GM19467 (cell line): ENCODE results near the gene KIRREL1.
A peak's percentile ranks its signal among the peaks of the same experiment; 100 is the strongest.
"Not testable (repeated sequence)": the region's sequence is repeated elsewhere in the genome, so short reads cannot be mapped to it uniquely, and the experiment has no call there.

ENCODE experiments used
- ATAC-seq: cut with Tn5 transposase; IDR thresholded peaks from one replicate; pipeline ENCODE4 v1.9.1; 2021; ENCODE audit warnings: mild to moderate bottlenecking, moderate library complexity; ENCODE audit not compliant: unreplicated experiment

The KIRREL1 gene

DNA sequence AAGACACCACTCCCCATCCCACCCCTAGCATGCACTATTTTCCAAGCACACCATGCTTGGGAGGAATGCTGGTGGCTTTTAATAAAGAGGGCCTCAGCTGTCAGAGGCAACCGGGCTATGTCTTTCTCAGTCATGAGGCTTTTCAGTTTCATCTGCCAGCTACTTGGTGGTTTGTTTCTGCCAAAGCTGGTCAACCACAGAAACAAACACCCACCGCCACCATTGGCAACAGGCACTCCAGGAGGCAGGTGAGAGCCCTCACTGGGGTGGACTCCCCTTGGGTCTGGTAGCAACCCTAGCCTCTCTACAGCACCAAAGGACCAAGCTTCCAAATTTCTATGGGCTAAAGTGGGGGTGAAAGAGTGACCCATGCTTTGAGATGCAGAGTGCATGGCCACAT, 133.0 kb downstream of the KIRREL1 start:
- ATAC-seq: peak; percentile 57

DNA sequence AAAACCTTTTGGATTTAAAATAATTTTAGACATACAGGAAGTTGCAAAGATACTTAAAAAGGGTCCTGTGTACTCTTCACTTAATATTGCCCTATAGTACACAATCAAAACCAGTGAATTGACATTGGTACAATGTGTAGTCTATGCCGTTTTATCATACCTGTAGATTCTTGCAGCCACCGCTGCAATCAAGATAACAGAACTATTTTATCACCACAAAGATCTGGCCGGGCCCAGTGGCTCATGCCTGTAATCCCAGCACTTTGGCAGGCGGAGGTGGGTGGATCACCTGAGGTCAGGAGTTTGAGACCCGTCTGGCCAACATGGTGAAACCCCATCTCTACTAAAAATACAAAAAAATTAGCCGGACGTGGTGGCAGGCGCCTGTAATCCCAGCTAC, 135.1 kb downstream of the KIRREL1 start:
- ATAC-seq: not testable (repeated sequence)

- no peak for ATAC-seq
These were observed 137.8 kb downstream of the KIRREL1 start for GRCh38 chr1:158131217-158131616.

- ATAC-seq: no peak
These were observed 147.3 kb downstream of the KIRREL1 start for GRCh38 chr1:158140764-158141192.

- ATAC-seq: no peak
These were observed 151.8 kb downstream of the KIRREL1 start for GRCh38 chr1:158145173-158145719.

DNA sequence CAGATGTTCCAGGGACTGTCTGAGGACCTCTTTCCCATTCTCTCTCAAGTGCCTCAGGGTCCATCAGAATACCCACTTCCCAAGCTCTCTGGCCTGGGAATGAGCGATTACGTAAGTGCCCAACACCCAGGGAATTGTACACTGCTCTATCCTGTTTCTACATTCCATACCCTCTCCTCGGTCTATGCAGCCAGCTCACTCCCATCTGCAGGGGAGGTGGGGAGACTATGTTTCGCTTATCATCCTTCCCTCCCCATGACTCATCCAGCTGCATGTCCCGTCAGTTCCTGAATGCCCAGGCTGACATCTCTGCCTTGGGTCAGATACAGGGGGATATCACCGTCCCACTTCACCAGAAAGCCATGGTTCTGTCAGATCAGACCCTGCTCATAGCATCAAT, 152.7 kb downstream of the KIRREL1 start:
- ATAC-seq: no peak

- no peak for ATAC-seq
These were observed 153.3 kb downstream of the KIRREL1 start for GRCh38 chr1:158146739-158147138.

DNA sequence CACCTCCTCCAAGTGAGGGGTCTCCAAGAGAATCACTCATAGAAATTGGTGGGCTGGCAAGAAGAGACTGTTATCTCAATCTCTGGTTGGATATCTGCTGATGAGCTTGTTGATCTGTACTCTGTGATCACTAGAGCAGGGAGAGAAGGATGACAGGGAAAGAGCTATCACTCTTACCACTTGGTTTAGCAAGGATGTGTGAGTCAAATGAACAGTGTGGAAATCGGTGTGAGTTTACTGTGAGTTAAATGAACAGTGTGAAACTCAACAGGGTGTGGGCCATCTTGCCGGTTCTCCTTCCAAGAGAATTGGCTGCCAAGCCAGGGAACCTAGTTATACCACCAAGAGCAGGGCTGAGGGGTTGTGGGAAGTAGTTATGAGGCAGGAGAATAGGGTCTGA, 154.0 kb downstream of the KIRREL1 start:
- no peak for ATAC-seq

DNA sequence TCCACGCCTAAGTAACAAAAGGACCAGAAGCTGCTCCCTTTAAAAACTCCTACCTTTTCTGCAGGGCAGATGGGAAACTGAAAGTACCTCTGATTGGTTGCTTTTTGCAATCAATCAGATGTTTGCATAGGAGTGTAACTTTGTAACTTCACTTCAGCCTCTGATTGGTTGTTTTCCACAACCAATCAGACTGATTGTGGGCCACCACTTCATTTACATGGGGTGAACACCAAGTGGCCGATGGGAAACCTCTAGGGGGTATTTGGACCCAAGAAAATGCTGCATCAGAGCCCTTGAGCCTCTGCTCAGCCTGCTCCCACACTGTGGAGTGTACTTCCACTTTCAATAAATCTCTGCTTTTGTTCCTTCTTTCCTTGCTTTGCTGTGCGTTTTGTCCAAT, 154.4 kb downstream of the KIRREL1 start:
- no peak for ATAC-seq

GRCh38 chr1:158148468-158148867, 155.0 kb downstream of the KIRREL1 start:
- no peak for ATAC-seq

DNA sequence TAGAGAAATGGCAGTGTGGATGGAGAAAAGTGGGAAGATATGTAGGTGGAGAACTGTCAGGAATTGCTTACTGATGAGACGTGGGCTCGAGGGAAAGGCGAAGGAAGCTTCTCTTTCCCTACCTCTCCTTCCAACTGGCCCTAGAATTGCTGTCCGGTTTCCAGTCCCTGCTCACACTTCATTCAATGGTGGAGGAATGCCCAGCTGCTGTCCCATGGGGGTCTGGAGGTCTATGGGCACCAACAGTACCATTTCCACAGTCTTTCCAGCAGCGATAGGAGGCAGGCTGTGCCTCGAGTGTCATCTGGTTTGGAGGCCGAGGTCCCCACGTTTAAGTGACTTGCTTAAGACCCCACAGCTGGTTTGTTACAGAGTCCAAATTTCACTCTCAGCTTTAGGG, 155.7 kb downstream of the KIRREL1 start:
- no peak for ATAC-seq
